GM23338 (cell line): ENCODE results near the gene MID1. TPM values are rescaled to one million over a fixed set of nuclear protein-coding genes. Genes with fewer than 3 reads are reported as not detected.

Experiments used
- ATAC-seq: fragments of 200-7000 bp; cut with Tn5 transposase; 3 replicates; pipeline ENCODE4 v1.9.1; 2020
- DNase-seq: peaks from one replicate; pipeline ENCODE4 v3.0.0-alpha.2; 2015; ENCODE audit warnings: low spot score
- H2AFZ ChIP-seq: fragments of 200-600 bp; sonication (generic); 2 replicates; pipeline ENCODE4 v1.8.0; 2016; ENCODE audit warnings: antibody characterized with exemption, mild to moderate bottlenecking, moderate library complexity
- H3F3A ChIP-seq: fragments of 200-600 bp; sonication (generic); replicated peaks from 2 replicates; pipeline ENCODE4 v1.8.0; 2017; ENCODE audit warnings: antibody characterized with exemption, mixed run types, low read depth
- H3K27ac ChIP-seq: fragments of 200-600 bp; sonication (generic); 2 replicates; pipeline ENCODE4 v1.6.1; 2016; ENCODE audit warnings: low read depth
- H3K27me3 ChIP-seq: fragments of 200-600 bp; sonication (generic); 2 replicates; pipeline ENCODE4 v1.8.0; 2016; ENCODE audit warnings: mild to moderate bottlenecking, mixed run types, moderate library complexity; ENCODE audit not compliant: insufficient read depth
- H3K36me3 ChIP-seq: fragments of 200-600 bp; sonication (generic); 2 replicates; pipeline ENCODE4 v1.8.0; 2016; ENCODE audit warnings: mild to moderate bottlenecking; ENCODE audit not compliant: insufficient read depth
- H3K4me1 ChIP-seq: fragments of 200-600 bp; sonication (generic); 2 replicates; pipeline ENCODE4 v1.8.0; 2016; ENCODE audit warnings: mild to moderate bottlenecking, moderate library complexity; ENCODE audit not compliant: insufficient read depth
- H3K4me2 ChIP-seq: fragments of 200-600 bp; sonication (generic); 2 replicates; pipeline ENCODE4 v1.7.1; 2017; ENCODE audit warnings: mixed run types
- H3K4me3 ChIP-seq: fragments of 200-600 bp; sonication (generic); 2 replicates; pipeline ENCODE4 v1.6.1; 2016; ENCODE audit warnings: mixed run types
- H3K79me2 ChIP-seq: fragments of 200-600 bp; sonication (generic); replicated peaks from 2 replicates; pipeline ENCODE4 v1.8.0; 2017; ENCODE audit warnings: mild to moderate bottlenecking; ENCODE audit not compliant: insufficient read depth
- H3K9me2 ChIP-seq: fragments of 200-600 bp; sonication (generic); 2 replicates; pipeline ENCODE4 v1.8.0; 2017; ENCODE audit not compliant: insufficient read depth
- H4K20me1 ChIP-seq: fragments of 200-600 bp; sonication (generic); replicated peaks from 2 replicates; pipeline ENCODE4 v1.8.0; 2017; ENCODE audit warnings: mild to moderate bottlenecking; ENCODE audit not compliant: insufficient read depth
- H3K27ac Mint-ChIP-seq: 2 replicates; pipeline ENCODE4 v1.8.0; 2020; ENCODE audit warnings: inconsistent platforms, mild to moderate bottlenecking, moderate library complexity, mixed read lengths
- H3K27me3 Mint-ChIP-seq: 3 replicates; pipeline ENCODE4 v1.8.0; 2022; ENCODE audit warnings: low read depth, mild to moderate bottlenecking, moderate library complexity, mixed read lengths, inconsistent platforms; ENCODE audit not compliant: insufficient read depth, poor library complexity
- H3K36me3 Mint-ChIP-seq: 3 replicates; pipeline ENCODE4 v1.8.0; 2021; ENCODE audit warnings: low read depth, mild to moderate bottlenecking, inconsistent platforms, moderate library complexity, mixed read lengths
- H3K4me1 Mint-ChIP-seq: 3 replicates; pipeline ENCODE4 v1.8.0; 2020; ENCODE audit warnings: mild to moderate bottlenecking, inconsistent platforms, mixed read lengths
- H3K4me3 Mint-ChIP-seq: 3 replicates; pipeline ENCODE4 v1.8.0; 2021; ENCODE audit warnings: moderate library complexity, mild to moderate bottlenecking, inconsistent platforms, mixed read lengths
- H3K9me3 Mint-ChIP-seq: 3 replicates; pipeline ENCODE4 v1.8.0; 2020; ENCODE audit warnings: moderate library complexity, mild to moderate bottlenecking, inconsistent platforms, mixed read lengths
- CREB1 ChIP-seq: fragments of 250-450 bp; sonication (Bioruptor Pico); IDR thresholded peaks from 2 replicates; pipeline ENCODE4 v1.5.0; 2020; ENCODE audit warnings: low read depth, mild to moderate bottlenecking, moderate library complexity
- EZH2 ChIP-seq: fragments of 200-600 bp; sonication (generic); IDR thresholded peaks from one replicate; pipeline ENCODE4 v1.8.0; 2017; ENCODE audit warnings: antibody characterized with exemption, mild to moderate bottlenecking, low read depth; ENCODE audit not compliant: unreplicated experiment
- POLR2AphosphoS5 ChIP-seq: IDR thresholded peaks from 2 replicates; pipeline ENCODE4 v1.6.1; 2016; ENCODE audit warnings: antibody characterized with exemption, low read depth
- STAT1 ChIP-seq: IDR thresholded peaks from one replicate; pipeline ENCODE4 v1.6.1; 2016; ENCODE audit warnings: antibody characterized with exemption; ENCODE audit not compliant: unreplicated experiment
- ZNF114 ChIP-seq: fragments of 250-450 bp; sonication (Bioruptor Pico); IDR thresholded peaks from 2 replicates; pipeline ENCODE4 v1.5.0; 2020; ENCODE audit warnings: mild to moderate bottlenecking, moderate library complexity
- polyA plus RNA-seq: library from polyadenylated mRNA; unstranded; fragments of >200 nt; fragmentation: Nextera tagmentation; extraction: Ambion mirVana; gene quantifications from 2 replicates; pipeline ENCODE4 v1.2.1, GENCODE V29; 2016
- total RNA-seq: library from RNA; depleted of rRNA; stranded (reverse); fragments of >200 nt; shearing (Covaris generic); gene quantifications from 2 replicates; pipeline ENCODE4 v1.2.3, GENCODE V29; 2014
- TF ChIP-seq, protein P1 (sequence below), 2 experiments: fragments of 200-600 bp in 1 of 2; sonication (generic) in 1 of 2; conservative IDR thresholded peaks; 2 replicates each; pipeline versions ENCODE4 v1.5.1 to v1.6.1; 2016 to 2017; ENCODE audit warnings: antibody characterized with exemption in 2 of 2, low read depth in 2 of 2, mild to moderate bottlenecking in 2 of 2, moderate library complexity in 1 of 2
- TF ChIP-seq, protein P2 (sequence below): fragments of 250-450 bp; sonication (Bioruptor Pico); IDR thresholded peaks from 2 replicates; pipeline ENCODE4 v1.5.0; 2020; ENCODE audit warnings: mild to moderate bottlenecking, moderate library complexity

The MID1 gene
- total and polyA plus RNA-seq, 2 experiments from 2014 or later = 27.2 to 39.3 TPM

DNA sequence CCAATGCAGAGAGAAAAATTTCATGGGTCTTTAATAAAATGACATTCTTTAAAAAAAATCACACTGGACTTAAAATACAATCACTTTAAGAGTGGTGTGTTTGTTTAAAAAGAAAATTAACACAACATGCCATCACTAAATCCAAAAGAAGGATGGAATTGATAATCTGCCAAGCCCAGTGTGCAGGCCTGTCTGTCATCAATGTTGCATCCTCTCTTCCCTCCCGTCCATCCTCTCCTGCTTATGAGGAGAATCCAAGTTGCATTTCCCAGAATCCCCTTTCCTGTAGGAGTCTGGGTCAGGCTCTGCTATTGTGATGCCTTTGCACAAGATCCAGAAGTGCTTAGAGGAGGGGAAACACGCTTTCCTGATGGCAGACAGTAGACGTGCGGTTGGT is 169.4 kb downstream of the MID1 start:
- Histone ChIP-seq H3K4me2 (no peak overlapping the region), H2AFZ (no peak overlapping the region), H3K27ac (no peak overlapping the region), H3K9me2 (no peaks in the 10 kb centered on the region), H3K79me2 (no peaks in the 10 kb centered on the region), H3F3A (no peaks in the 10 kb centered on the region), H3K36me3 (peaks cover 3% of the 10 kb centered on the region; the same call in 1 of the 2 replicates), H3K27me3 (no peaks in the 10 kb centered on the region), H3K4me1 (no peaks in the 10 kb centered on the region), H3K4me3 (no peak overlapping the region), H4K20me1 (no peaks in the 10 kb centered on the region; the same call in 1 of the 2 replicates)
- ATAC-seq (no peak), DNase-seq (no peak)
- H3K4me1 Mint-ChIP-seq = no peaks in the 10 kb centered on the region
- no peak overlapping the region for H3K27ac Mint-ChIP-seq
- peaks cover 4% of the 10 kb centered on the region; the same call in 1 of the 3 replicates for H3K9me3 Mint-ChIP-seq
- TF ChIP-seq EZH2 (no peak), POLR2AphosphoS5 (no peak), CREB1 (CRISPR knock-in tag) (no peak), ZNF114 (no peak), STAT1 (no peak)
- TF ChIP-seq, protein P1, sequence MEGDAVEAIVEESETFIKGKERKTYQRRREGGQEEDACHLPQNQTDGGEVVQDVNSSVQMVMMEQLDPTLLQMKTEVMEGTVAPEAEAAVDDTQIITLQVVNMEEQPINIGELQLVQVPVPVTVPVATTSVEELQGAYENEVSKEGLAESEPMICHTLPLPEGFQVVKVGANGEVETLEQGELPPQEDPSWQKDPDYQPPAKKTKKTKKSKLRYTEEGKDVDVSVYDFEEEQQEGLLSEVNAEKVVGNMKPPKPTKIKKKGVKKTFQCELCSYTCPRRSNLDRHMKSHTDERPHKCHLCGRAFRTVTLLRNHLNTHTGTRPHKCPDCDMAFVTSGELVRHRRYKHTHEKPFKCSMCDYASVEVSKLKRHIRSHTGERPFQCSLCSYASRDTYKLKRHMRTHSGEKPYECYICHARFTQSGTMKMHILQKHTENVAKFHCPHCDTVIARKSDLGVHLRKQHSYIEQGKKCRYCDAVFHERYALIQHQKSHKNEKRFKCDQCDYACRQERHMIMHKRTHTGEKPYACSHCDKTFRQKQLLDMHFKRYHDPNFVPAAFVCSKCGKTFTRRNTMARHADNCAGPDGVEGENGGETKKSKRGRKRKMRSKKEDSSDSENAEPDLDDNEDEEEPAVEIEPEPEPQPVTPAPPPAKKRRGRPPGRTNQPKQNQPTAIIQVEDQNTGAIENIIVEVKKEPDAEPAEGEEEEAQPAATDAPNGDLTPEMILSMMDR (conservative IDR thresholded peaks at IDR 0.05; ENCODE audit: low read depth in 2 of 2) = no peak
- TF ChIP-seq, protein P2, sequence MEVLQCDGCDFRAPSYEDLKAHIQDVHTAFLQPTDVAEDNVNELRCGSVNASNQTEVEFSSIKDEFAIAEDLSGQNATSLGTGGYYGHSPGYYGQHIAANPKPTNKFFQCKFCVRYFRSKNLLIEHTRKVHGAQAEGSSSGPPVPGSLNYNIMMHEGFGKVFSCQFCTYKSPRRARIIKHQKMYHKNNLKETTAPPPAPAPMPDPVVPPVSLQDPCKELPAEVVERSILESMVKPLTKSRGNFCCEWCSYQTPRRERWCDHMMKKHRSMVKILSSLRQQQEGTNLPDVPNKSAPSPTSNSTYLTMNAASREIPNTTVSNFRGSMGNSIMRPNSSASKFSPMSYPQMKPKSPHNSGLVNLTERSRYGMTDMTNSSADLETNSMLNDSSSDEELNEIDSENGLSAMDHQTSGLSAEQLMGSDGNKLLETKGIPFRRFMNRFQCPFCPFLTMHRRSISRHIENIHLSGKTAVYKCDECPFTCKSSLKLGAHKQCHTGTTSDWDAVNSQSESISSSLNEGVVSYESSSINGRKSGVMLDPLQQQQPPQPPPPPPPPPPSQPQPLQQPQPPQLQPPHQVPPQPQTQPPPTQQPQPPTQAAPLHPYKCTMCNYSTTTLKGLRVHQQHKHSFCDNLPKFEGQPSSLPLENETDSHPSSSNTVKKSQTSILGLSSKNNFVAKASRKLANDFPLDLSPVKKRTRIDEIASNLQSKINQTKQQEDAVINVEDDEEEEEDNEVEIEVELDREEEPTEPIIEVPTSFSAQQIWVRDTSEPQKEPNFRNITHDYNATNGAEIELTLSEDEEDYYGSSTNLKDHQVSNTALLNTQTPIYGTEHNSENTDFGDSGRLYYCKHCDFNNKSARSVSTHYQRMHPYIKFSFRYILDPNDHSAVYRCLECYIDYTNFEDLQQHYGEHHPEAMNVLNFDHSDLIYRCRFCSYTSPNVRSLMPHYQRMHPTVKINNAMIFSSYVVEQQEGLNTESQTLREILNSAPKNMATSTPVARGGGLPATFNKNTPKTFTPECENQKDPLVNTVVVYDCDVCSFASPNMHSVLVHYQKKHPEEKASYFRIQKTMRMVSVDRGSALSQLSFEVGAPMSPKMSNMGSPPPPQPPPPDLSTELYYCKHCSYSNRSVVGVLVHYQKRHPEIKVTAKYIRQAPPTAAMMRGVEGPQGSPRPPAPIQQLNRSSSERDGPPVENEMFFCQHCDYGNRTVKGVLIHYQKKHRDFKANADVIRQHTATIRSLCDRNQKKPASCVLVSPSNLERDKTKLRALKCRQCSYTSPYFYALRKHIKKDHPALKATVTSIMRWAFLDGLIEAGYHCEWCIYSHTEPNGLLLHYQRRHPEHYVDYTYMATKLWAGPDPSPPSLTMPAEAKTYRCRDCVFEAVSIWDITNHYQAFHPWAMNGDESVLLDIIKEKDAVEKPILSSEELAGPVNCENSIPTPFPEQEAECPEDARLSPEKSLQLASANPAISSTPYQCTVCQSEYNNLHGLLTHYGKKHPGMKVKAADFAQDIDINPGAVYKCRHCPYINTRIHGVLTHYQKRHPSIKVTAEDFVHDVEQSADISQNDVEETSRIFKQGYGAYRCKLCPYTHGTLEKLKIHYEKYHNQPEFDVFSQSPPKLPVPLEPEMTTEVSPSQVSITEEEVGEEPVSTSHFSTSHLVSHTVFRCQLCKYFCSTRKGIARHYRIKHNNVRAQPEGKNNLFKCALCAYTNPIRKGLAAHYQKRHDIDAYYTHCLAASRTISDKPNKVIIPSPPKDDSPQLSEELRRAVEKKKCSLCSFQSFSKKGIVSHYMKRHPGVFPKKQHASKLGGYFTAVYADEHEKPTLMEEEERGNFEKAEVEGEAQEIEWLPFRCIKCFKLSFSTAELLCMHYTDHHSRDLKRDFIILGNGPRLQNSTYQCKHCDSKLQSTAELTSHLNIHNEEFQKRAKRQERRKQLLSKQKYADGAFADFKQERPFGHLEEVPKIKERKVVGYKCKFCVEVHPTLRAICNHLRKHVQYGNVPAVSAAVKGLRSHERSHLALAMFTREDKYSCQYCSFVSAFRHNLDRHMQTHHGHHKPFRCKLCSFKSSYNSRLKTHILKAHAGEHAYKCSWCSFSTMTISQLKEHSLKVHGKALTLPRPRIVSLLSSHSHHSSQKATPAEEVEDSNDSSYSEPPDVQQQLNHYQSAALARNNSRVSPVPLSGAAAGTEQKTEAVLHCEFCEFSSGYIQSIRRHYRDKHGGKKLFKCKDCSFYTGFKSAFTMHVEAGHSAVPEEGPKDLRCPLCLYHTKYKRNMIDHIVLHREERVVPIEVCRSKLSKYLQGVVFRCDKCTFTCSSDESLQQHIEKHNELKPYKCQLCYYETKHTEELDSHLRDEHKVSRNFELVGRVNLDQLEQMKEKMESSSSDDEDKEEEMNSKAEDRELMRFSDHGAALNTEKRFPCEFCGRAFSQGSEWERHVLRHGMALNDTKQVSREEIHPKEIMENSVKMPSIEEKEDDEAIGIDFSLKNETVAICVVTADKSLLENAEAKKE = no peak
- H3K36me3 Mint-ChIP-seq = peaks cover 37% of the 10 kb centered on the region
- no peaks in the 10 kb centered on the region for H3K27me3 Mint-ChIP-seq
- H3K4me3 Mint-ChIP-seq = no peak overlapping the region
